Erythroblast (primary cell): ENCODE data around the gene CSNK2B.

Experiments
- GATA1 ChIP-seq: IDR thresholded peaks from 2 replicates; pipeline ENCODE4 v1.6.1; 2011; ENCODE audit warnings: low read depth, mild to moderate bottlenecking, control low read depth, low read length, moderate library complexity
- POLR2A ChIP-seq: IDR thresholded peaks from 2 replicates; pipeline ENCODE4 v1.6.1; 2011; ENCODE audit warnings: mild to moderate bottlenecking, low read length

GRCh38 chr6:31652925-31653724 lies 12.8 kb upstream of the CSNK2B start:
- peak; percentile 52 for TF ChIP-seq POLR2A
- TF ChIP-seq GATA1, result no peak
